HCT116 (cell line): Measurements from ENCODE around the gene SLC27A5. TPM values are rescaled to one million over a fixed set of nuclear protein-coding genes. Genes with fewer than 3 reads are reported as not detected.

Source experiments
- ATAC-seq: fragments of 200-7000 bp; cut with Tn5 transposase; 2 replicates; pipeline ENCODE4 v1.9.1; 2020; ENCODE audit warnings: mild to moderate bottlenecking, moderate library complexity
- BruUV-seq: library from RNA; stranded (reverse); fragments of 400-500 nt; replicated peaks from 2 replicates; lab custom pipeline; 2021; lab: Mats Ljungman, UMichigan
- CTCF ChIA-PET: fragments of 300-600 bp; sonication (Branson Sonifier 250); formaldehyde crosslinking; loops from one replicate; lab custom pipeline; 2021; ENCODE audit warnings: antibody characterized with exemption; lab: Charles Lee
- POLR2A ChIA-PET: fragments of 300-600, 350-600 bp; sonication (Branson Sonifier 250); formaldehyde crosslinking; loops from one replicate; lab custom pipeline; 2021; ENCODE audit warnings: antibody characterized with exemption; lab: Charles Lee
- RAD21 ChIA-PET, 2 experiments: fragments of 300-600 bp; sonication (Branson Sonifier 250); formaldehyde crosslinking; loops; one replicate each; lab custom pipeline; 2023; ENCODE audit warnings: low total read pairs in 2 of 2; ENCODE audit not compliant: uncharacterized antibody in 2 of 2, unreplicated experiment in 2 of 2, low non-redundant PET in 1 of 2; lab: Charles Lee
- DNase-seq: peaks from one replicate; pipeline ENCODE4 v3.0.0-alpha.2; 2010; ENCODE audit warnings: low read depth, low spot score
- H2AFZ ChIP-seq: fragments of 200-600 bp; shearing (Covaris generic), sonication (generic); 2 replicates; pipeline ENCODE4 v1.6.1; 2017; ENCODE audit warnings: low read depth, mixed run types, mixed read lengths, antibody characterized with exemption, low read length; ENCODE audit not compliant: poor library complexity, severe bottlenecking
- H3K27ac ChIP-seq: 2 replicates; pipeline ENCODE4 v1.5.1; 2012; ENCODE audit warnings: low read depth, low read length
- H3K27me3 ChIP-seq: fragments of 200-600 bp; sonication (generic); 2 replicates; pipeline ENCODE4 v1.6.1; 2016; ENCODE audit warnings: mixed run types, low read length, mixed read lengths; ENCODE audit not compliant: insufficient read depth
- H3K36me3 ChIP-seq, 2 experiments: fragments of 200-500 bp in 1 of 2; fragments of 200-600 bp in 1 of 2; sonication (Bioruptor generic) in 1 of 2; sonication (generic) in 1 of 2; 2 replicates each; pipeline versions ENCODE4 v1.5.1 to v1.6.1; 2014 to 2016; ENCODE audit warnings: low read length in 2 of 2, inconsistent platforms in 1 of 2, mixed read lengths in 1 of 2, mixed run types in 1 of 2; ENCODE audit not compliant: insufficient read depth in 2 of 2, control insufficient read depth in 1 of 2
- H3K4me1 ChIP-seq, 2 experiments: fragments of 200-600 bp in 1 of 2; sonication (generic) in 1 of 2; 2 replicates each; pipeline versions ENCODE4 v1.5.1 to v1.6.1; 2012 to 2017; ENCODE audit warnings: low read length in 2 of 2, inconsistent platforms in 1 of 2, mild to moderate bottlenecking in 1 of 2, mixed read lengths in 1 of 2, mixed run types in 1 of 2, moderate library complexity in 1 of 2; ENCODE audit not compliant: insufficient read depth in 2 of 2, control insufficient read depth in 1 of 2
- H3K4me2 ChIP-seq: fragments of 200-600 bp; sonication (generic); 2 replicates; pipeline ENCODE4 v1.6.1; 2017; ENCODE audit warnings: mixed run types, low read length, mixed read lengths
- H3K4me3 ChIP-seq, 2 experiments: fragments of 200-600 bp in 1 of 2; sonication (generic) in 1 of 2; replicated peaks in 1 of 2; 2 replicates each; pipeline ENCODE4 v1.5.1; 2011 to 2016; ENCODE audit warnings: low read length in 2 of 2, control low read depth in 1 of 2, low read depth in 1 of 2, mild to moderate bottlenecking in 1 of 2, mixed read lengths in 1 of 2, mixed run types in 1 of 2
- H3K79me2 ChIP-seq: fragments of 200-600 bp; sonication (generic); 2 replicates; pipeline ENCODE4 v1.6.1; 2017; ENCODE audit warnings: mild to moderate bottlenecking, mixed run types, low read length, moderate library complexity, mixed read lengths; ENCODE audit not compliant: insufficient read depth
- H3K9ac ChIP-seq: fragments of 200-600 bp; sonication (generic); 2 replicates; pipeline ENCODE4 v1.6.1; 2016; ENCODE audit warnings: low read length, mixed read lengths
- H3K9me2 ChIP-seq: fragments of 200-600 bp; sonication (generic), shearing (Covaris generic); 2 replicates; pipeline ENCODE4 v1.6.1; 2017; ENCODE audit warnings: mixed run types, mild to moderate bottlenecking, moderate library complexity; ENCODE audit not compliant: insufficient read depth
- H3K9me3 ChIP-seq, 2 experiments: fragments of 200-500 bp in 1 of 2; fragments of 200-600 bp in 1 of 2; sonication (Bioruptor generic) in 1 of 2; sonication (generic) in 1 of 2; 2 replicates each; pipeline ENCODE4 v1.6.1; 2014 to 2017; ENCODE audit warnings: low read length in 2 of 2, mixed read lengths in 2 of 2, inconsistent platforms in 1 of 2, low read depth in 1 of 2, mild to moderate bottlenecking in 1 of 2, mixed run types in 1 of 2, moderate library complexity in 1 of 2; ENCODE audit not compliant: control insufficient read depth in 1 of 2, insufficient read depth in 1 of 2
- H4K20me1 ChIP-seq: fragments of 200-600 bp; sonication (generic), shearing (Covaris generic); 2 replicates; pipeline ENCODE4 v1.6.1; 2017; ENCODE audit warnings: mixed run types, mild to moderate bottlenecking, moderate library complexity; ENCODE audit not compliant: insufficient read depth
- CEBPB ChIP-seq: IDR thresholded peaks from 2 replicates; pipeline ENCODE4 v1.6.1; 2012; ENCODE audit warnings: low read depth
- EGR1 ChIP-seq: IDR thresholded peaks from 2 replicates; pipeline ENCODE4 v1.6.1; 2012; ENCODE audit warnings: low read depth
- EZH2phosphoT487 ChIP-seq: fragments of 200-600 bp; IDR thresholded peaks from 2 replicates; pipeline ENCODE4 v1.6.1; 2018; ENCODE audit warnings: antibody characterized with exemption, borderline replicate concordance
- RAD21 ChIP-seq: IDR thresholded peaks from 2 replicates; pipeline ENCODE4 v1.6.1; 2012; ENCODE audit warnings: low read depth, mild to moderate bottlenecking
- SIN3A ChIP-seq: IDR thresholded peaks from 2 replicates; pipeline ENCODE4 v1.6.1; 2012; ENCODE audit warnings: low read depth
- SP1 ChIP-seq: IDR thresholded peaks from 2 replicates; pipeline ENCODE4 v1.6.1; 2012; ENCODE audit warnings: low read depth
- TCF7L2 ChIP-seq: IDR thresholded peaks from 2 replicates; pipeline ENCODE4 v1.7.0; 2011; ENCODE audit warnings: borderline replicate concordance, inconsistent platforms; ENCODE audit not compliant: insufficient read depth, insufficient read length; ENCODE audit errors: extremely low read depth
- ZFX ChIP-seq: fragments of 450-650 bp; IDR thresholded peaks from 2 replicates; pipeline ENCODE4 v1.6.1; 2017
- intact Hi-C: fragments of 100-400 bp; cut with micrococcal nuclease; formaldehyde crosslinking; loops from 2 replicates; pipeline ENCODE4 v1.10.0; 2022
- total RNA-seq: library from RNA; stranded (reverse); gene quantifications from one replicate; pipeline ENCODE4 v1.2.1, GENCODE V29; 2021; ENCODE audit not compliant: unreplicated experiment
- TF ChIP-seq, protein P1 (sequence below): IDR thresholded peaks from 2 replicates; pipeline ENCODE4 v1.6.1; 2012; ENCODE audit warnings: low read depth
- TF ChIP-seq, protein P2 (sequence below): IDR thresholded peaks from 2 replicates; pipeline ENCODE4 v1.6.1; 2012
- TF ChIP-seq, protein P3 (sequence below): IDR thresholded peaks from 2 replicates; pipeline ENCODE4 v1.6.1; 2012
- TF ChIP-seq, protein P4 (sequence below): IDR thresholded peaks from 2 replicates; pipeline ENCODE4 v1.6.1; 2011; ENCODE audit warnings: mild to moderate bottlenecking, low read length, moderate library complexity; ENCODE audit not compliant: insufficient replicate concordance; ENCODE audit errors: extremely low read depth

Gene SLC27A5
- total RNA-seq, 1 experiment from 2014 or later = 27.1 TPM

GRCh38 chr19:58453743-58454142 lies 58.0 kb downstream of the SLC27A5 start:
- H3K4me1 ChIP-seq = peaks cover 6 to 10% of the 10 kb centered on the region in 2 experiments; a peak in 2 of 4 replicates
- H3K4me2 ChIP-seq = no peak overlapping the region
- ATAC-seq = no peak
- H3K9ac ChIP-seq = no peak overlapping the region
- H3K4me3 ChIP-seq = no peak overlapping the region
- H3K9me2 ChIP-seq = no peaks in the 10 kb centered on the region
- H4K20me1 ChIP-seq = no peaks in the 10 kb centered on the region
- RAD21 ChIA-PET = no interaction called here
- no peak overlapping the region for H2AFZ ChIP-seq
- CTCF ChIA-PET = no interaction called here
- TF ChIP-seq, protein P1, sequence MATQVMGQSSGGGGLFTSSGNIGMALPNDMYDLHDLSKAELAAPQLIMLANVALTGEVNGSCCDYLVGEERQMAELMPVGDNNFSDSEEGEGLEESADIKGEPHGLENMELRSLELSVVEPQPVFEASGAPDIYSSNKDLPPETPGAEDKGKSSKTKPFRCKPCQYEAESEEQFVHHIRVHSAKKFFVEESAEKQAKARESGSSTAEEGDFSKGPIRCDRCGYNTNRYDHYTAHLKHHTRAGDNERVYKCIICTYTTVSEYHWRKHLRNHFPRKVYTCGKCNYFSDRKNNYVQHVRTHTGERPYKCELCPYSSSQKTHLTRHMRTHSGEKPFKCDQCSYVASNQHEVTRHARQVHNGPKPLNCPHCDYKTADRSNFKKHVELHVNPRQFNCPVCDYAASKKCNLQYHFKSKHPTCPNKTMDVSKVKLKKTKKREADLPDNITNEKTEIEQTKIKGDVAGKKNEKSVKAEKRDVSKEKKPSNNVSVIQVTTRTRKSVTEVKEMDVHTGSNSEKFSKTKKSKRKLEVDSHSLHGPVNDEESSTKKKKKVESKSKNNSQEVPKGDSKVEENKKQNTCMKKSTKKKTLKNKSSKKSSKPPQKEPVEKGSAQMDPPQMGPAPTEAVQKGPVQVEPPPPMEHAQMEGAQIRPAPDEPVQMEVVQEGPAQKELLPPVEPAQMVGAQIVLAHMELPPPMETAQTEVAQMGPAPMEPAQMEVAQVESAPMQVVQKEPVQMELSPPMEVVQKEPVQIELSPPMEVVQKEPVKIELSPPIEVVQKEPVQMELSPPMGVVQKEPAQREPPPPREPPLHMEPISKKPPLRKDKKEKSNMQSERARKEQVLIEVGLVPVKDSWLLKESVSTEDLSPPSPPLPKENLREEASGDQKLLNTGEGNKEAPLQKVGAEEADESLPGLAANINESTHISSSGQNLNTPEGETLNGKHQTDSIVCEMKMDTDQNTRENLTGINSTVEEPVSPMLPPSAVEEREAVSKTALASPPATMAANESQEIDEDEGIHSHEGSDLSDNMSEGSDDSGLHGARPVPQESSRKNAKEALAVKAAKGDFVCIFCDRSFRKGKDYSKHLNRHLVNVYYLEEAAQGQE = no peak
- no peak for TF ChIP-seq TCF7L2
- no peak for TF ChIP-seq ZFX
- TF ChIP-seq RAD21 = no peak
- TF ChIP-seq, protein P2, sequence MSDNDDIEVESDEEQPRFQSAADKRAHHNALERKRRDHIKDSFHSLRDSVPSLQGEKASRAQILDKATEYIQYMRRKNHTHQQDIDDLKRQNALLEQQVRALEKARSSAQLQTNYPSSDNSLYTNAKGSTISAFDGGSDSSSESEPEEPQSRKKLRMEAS = no peak
- TF ChIP-seq SP1 = no peak
- no peak for TF ChIP-seq EZH2phosphoT487
- no peak for TF ChIP-seq CEBPB
- TF ChIP-seq, protein P3, sequence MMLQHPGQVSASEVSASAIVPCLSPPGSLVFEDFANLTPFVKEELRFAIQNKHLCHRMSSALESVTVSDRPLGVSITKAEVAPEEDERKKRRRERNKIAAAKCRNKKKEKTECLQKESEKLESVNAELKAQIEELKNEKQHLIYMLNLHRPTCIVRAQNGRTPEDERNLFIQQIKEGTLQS = no peak
- no peak for TF ChIP-seq SIN3A
- TF ChIP-seq, protein P4, sequence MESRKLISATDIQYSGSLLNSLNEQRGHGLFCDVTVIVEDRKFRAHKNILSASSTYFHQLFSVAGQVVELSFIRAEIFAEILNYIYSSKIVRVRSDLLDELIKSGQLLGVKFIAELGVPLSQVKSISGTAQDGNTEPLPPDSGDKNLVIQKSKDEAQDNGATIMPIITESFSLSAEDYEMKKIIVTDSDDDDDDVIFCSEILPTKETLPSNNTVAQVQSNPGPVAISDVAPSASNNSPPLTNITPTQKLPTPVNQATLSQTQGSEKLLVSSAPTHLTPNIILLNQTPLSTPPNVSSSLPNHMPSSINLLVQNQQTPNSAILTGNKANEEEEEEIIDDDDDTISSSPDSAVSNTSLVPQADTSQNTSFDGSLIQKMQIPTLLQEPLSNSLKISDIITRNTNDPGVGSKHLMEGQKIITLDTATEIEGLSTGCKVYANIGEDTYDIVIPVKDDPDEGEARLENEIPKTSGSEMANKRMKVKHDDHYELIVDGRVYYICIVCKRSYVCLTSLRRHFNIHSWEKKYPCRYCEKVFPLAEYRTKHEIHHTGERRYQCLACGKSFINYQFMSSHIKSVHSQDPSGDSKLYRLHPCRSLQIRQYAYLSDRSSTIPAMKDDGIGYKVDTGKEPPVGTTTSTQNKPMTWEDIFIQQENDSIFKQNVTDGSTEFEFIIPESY = no peak
- no peak for TF ChIP-seq EGR1
- no peaks in the 10 kb centered on the region for H3K79me2 ChIP-seq
- peaks cover 6 to 11% of the 10 kb centered on the region in 2 experiments; a peak in 2 of 4 replicates for H3K9me3 ChIP-seq
- intact Hi-C loops = loop anchor here (5.0 kb wide), 1 partner anchor 46 kb away; the partner anchor contains the start of gene ZNF584
- no TSS peak for BruUV-seq
- no peaks in the 10 kb centered on the region for H3K27me3 ChIP-seq
- POLR2A ChIA-PET = no interaction called here
- no peak for DNase-seq
- peaks cover 0 to 4% of the 10 kb centered on the region in 2 experiments; a peak in 2 of 4 replicates for H3K36me3 ChIP-seq
- H3K27ac ChIP-seq = no peak overlapping the region
